SKM-1 treated with dmso at 0.1 percent for 144 hours (cell line): Measurements from ENCODE around the gene WHRN.
A peak's percentile ranks its signal among the peaks of the same experiment; 100 is the strongest.

ENCODE experiments used
- DNase-seq: peaks from one replicate; lab custom pipeline; 2025; ENCODE audit not compliant: unreplicated experiment; lab: John Stamatoyannopoulos, UW

Gene WHRN

GRCh38 chr9:114505187-114506081, at the start of gene WHRN:
WHRN (minus strand) TSS chr9:114505473; CDS start chr9:114504801, 672 bp downstream.
- DNase-seq = peak; percentile 34

- DNase-seq = no peak
Observed at GRCh38 chr9:114553202-114553601, 47.9 kb upstream of the WHRN start.

GRCh38 chr9:114552706-114553105, 47.4 kb upstream of the WHRN start:
- DNase-seq = no peak

- no peak for DNase-seq
Observed at GRCh38 chr9:114551750-114552685, 46.7 kb upstream of the WHRN start.

GRCh38 chr9:114549697-114550330, 44.5 kb upstream of the WHRN start:
- DNase-seq = no peak

GRCh38 chr9:114546851-114547250, 41.6 kb upstream of the WHRN start:
- DNase-seq = no peak

GRCh38 chr9:114545055-114545454, 39.8 kb upstream of the WHRN start:
- DNase-seq = no peak

- DNase-seq = no peak
Observed at GRCh38 chr9:114539701-114540380, 34.6 kb upstream of the WHRN start.

- no peak for DNase-seq
Observed at GRCh38 chr9:114538241-114538640, 33.0 kb upstream of the WHRN start.

- no peak for DNase-seq
Observed at GRCh38 chr9:114532561-114533237, 27.4 kb upstream of the WHRN start.

GRCh38 chr9:114529285-114529684, 24.0 kb upstream of the WHRN start:
- no peak for DNase-seq

- no peak for DNase-seq
Observed at GRCh38 chr9:114526807-114527206, 21.5 kb upstream of the WHRN start.

- DNase-seq = no peak
Observed at GRCh38 chr9:114525513-114525912, 20.2 kb upstream of the WHRN start.

- no peak for DNase-seq
Observed at GRCh38 chr9:114524247-114524681, 19.0 kb upstream of the WHRN start.

- DNase-seq = no peak
Observed at GRCh38 chr9:114522847-114523246, 17.6 kb upstream of the WHRN start.

- DNase-seq = no peak
Observed at GRCh38 chr9:114522286-114522685, 17.0 kb upstream of the WHRN start.

GRCh38 chr9:114521846-114522245, 16.6 kb upstream of the WHRN start:
- DNase-seq = no peak

- no peak for DNase-seq
Observed at GRCh38 chr9:114518599-114519022, 13.3 kb upstream of the WHRN start.

- no peak for DNase-seq
Observed at GRCh38 chr9:114518120-114518519, 12.8 kb upstream of the WHRN start.

- no peak for DNase-seq
Observed at GRCh38 chr9:114516913-114517312, 11.6 kb upstream of the WHRN start.
